Uterus (tissue), 2 donors: ENCODE measurements around the gene EVC2.

Source experiments
- POLR2A ChIP-seq, 2 donors: fragments of 450-650 bp; IDR thresholded peaks; one replicate each; pipeline ENCODE4 v1.6.1; 2016; ENCODE audit warnings: antibody characterized with exemption in 2 of 2, mild to moderate bottlenecking in 1 of 2, moderate library complexity in 1 of 2
- TF ChIP-seq, protein P1 (sequence below), 4 experiments: fragments of 200-600 bp in 2 of 4; fragments of 450-650 bp in 2 of 4; sonication (generic) in 2 of 4; IDR thresholded peaks; one replicate each; pipeline ENCODE4 v1.5.1; 2016 to 2019; ENCODE audit warnings: antibody characterized with exemption in 4 of 4, mild to moderate bottlenecking in 2 of 4, moderate library complexity in 1 of 4

DNA sequence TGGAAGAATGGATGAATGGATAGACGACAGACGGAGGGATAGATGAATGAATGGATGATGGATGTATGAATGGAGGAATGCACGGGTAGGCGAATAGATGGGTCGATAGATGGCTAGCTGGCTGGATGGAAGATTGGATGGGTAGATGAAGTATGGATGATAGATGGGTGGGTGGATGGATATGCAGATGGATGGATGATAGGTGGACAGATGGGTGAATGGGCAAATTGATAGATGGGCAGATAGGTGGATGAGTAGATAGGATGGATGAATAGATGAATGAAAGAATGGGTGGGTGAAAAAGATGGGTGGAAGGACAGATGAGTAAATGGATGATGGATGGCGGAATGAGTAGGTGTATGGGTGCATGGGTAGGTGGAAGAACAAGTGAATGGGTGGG is 57.3 kb downstream of the EVC2 start:
- TF ChIP-seq, protein P1, sequence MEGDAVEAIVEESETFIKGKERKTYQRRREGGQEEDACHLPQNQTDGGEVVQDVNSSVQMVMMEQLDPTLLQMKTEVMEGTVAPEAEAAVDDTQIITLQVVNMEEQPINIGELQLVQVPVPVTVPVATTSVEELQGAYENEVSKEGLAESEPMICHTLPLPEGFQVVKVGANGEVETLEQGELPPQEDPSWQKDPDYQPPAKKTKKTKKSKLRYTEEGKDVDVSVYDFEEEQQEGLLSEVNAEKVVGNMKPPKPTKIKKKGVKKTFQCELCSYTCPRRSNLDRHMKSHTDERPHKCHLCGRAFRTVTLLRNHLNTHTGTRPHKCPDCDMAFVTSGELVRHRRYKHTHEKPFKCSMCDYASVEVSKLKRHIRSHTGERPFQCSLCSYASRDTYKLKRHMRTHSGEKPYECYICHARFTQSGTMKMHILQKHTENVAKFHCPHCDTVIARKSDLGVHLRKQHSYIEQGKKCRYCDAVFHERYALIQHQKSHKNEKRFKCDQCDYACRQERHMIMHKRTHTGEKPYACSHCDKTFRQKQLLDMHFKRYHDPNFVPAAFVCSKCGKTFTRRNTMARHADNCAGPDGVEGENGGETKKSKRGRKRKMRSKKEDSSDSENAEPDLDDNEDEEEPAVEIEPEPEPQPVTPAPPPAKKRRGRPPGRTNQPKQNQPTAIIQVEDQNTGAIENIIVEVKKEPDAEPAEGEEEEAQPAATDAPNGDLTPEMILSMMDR (IDR thresholded peaks at IDR 0.05), result no peak
- TF ChIP-seq POLR2A (IDR thresholded peaks at IDR 0.05), result no peak
